ENCODE results near the gene AKNAD1.
A peak's percentile ranks its signal among the peaks of the same experiment; 100 is the strongest.
"Not testable (repeated sequence)": the region's sequence is repeated elsewhere in the genome, so short reads cannot be mapped to it uniquely, and the experiment has no call there.

AKNAD1 gene
- long read RNA-seq, donor 1, result 0 reads
- long read RNA-seq, donor 2, result 0 reads
- long read RNA-seq, donor 3, result 0 reads
- long read RNA-seq, donor 4, result 0 reads
- long read RNA-seq, donor 5, result 0 reads
- long read RNA-seq, donor 6, result 0 reads
- long read RNA-seq, donor 7, result 0 reads
- long read RNA-seq, donor 8, result 0 reads

DNA sequence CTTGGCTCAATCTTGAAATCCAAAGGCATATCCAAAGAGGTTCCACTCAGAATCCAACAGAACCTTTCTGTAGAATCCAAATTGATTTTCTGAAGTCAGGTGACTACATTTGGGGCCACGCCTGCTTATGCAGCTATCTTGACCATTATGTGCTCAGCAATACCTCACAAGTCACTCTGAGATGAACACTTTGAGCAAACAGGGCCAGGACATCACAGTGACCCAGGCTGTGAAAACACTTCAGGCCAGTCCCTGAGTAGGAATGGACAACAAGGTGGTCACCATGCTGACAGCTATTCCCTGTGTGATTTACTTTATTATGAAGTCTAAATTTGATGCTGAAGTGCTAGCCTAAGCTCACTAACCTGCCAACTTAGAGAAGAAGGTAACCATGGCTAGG is at the start of gene AKNAD1:
AKNAD1 (minus strand) TSS at position 101 of the 400 bp plus-strand sequence. CDS start 4,430 bp downstream, outside the sequence.
- no peak for DNase-seq

DNA sequence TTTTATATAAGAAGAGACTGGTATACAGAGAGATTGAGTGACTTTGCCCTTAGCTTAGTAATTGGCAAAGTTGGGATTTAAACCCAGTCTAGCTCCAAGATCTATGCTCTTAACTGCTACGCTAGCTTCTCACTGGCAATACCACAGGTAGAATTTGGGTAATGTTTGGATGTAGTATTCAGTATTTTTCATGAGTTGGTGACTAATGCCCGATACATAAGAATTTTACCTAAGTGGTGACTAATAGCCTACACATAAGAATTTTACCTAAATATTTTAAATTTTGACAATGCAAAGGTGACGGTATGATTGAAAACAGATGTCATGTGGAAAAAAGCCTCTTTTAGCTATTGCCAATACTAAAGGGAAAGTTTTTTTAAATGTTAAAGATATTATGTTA is 44.2 kb upstream of the AKNAD1 start:
- no peak for DNase-seq

DNA sequence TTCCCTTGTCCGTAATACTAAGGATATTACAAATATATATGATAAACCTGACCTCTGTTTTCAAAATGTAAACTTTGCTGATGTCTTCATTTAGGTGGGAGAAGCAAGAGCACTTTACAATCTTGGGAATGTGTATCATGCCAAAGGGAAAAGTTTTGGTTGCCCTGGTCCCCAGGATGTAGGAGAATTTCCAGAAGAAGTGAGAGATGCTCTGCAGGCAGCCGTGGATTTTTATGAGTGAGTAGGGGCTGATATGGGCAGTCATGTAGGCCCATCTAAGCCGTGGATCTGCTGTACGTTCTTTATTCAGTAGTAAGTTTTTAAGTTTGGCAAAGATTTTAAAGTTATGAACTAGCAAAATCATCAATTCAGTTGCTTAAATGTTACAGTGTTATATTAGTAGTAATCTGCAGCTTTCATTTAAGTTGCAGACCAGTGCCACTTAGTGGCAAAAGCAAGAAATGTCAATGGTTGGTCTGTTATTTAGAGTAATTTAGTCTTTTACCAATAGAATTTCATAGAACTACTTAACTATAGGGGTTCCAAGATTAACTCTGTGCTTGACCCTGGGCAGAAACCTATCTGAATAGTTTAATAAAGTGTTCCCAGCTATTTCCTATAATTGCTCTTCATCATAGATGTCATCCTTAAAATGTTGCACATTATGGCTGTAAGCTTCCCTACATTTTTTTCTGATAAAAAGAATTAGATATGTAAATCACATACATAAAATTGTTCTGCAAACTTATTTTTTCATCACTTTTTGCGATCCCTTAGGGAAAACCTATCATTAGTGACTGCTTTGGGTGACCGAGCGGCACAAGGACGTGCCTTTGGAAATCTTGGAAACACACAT is 41.2 kb upstream of the AKNAD1 start:
- peak; percentile 10 for DNase-seq

DNA sequence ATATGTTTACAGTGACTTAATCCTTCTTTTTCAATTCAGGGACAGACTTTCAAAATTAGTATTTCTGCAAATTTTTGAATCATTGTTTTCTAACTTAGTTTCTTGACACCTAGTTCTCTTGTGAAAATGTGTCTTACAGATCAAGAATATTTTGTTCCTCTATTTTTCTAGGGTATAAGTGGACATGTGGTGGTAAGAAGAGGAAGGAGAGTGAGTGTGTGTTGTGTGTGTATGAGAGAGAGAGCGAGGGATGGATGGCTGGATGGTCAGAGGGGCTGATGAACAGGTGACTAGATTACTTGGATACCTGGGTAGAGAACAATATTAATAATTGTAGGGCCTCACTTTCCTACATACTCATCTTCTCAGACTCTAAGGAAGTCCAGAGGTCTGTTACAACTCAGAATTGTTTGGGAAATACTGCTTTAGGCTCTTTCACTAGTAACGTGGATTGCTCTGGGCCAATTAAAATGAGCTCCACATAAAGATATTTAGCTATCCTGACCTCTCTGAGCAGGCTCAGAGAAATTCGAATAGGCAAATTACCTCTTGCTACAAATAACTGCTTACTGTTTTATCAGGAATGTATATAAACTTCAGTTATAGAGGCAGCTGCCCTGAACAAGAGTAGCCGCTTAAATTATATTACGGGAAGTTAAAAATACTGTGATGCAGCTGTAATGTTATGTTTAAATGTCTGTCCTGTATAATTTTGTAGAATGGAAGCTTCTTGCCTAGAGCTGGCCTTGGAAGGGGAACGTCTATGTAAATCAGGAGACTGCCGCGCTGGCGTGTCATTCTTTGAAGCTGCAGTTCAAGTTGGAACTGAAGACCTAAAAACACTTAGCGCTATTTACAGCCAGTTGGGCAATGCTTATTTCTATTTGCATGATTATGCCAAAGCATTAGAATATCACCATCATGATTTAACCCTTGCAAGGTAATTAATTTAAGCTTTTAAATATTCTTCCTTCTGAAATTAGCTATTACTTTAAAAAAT is 39.6 kb upstream of the AKNAD1 start:
- no peak for DNase-seq

DNA sequence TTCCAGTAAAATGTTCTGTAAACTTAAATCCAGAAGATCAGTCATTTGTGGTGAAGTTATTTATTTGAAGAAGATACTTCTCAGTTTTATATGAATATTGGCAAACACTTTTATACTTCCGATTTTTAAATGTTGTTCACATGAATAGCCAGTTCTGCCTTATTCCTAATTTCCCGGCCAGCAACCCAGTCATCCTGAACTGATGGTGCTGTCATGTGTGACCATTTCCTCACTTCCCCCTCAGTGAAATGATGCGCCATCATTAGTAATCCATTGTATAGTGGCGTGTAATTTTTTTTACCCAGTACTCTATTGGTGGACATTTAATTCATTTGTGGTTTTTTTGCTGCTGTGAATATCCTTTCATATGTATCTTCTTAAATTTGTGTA is 36.2 kb upstream of the AKNAD1 start:
- DNase-seq, result no peak

GRCh38 chr1:108892356-108893140 is 35.7 kb upstream of the AKNAD1 start:
- DNase-seq, result no peak

GRCh38 chr1:108889706-108890384 is 33.0 kb upstream of the AKNAD1 start:
- DNase-seq, result no peak

- not testable (repeated sequence) for DNase-seq
Observed at GRCh38 chr1:108889006-108889645, 32.2 kb upstream of the AKNAD1 start.

GRCh38 chr1:108886292-108886691 is 29.4 kb upstream of the AKNAD1 start:
- no peak for DNase-seq

GRCh38 chr1:108884968-108885367 is 28.1 kb upstream of the AKNAD1 start:
- no peak for DNase-seq

DNA sequence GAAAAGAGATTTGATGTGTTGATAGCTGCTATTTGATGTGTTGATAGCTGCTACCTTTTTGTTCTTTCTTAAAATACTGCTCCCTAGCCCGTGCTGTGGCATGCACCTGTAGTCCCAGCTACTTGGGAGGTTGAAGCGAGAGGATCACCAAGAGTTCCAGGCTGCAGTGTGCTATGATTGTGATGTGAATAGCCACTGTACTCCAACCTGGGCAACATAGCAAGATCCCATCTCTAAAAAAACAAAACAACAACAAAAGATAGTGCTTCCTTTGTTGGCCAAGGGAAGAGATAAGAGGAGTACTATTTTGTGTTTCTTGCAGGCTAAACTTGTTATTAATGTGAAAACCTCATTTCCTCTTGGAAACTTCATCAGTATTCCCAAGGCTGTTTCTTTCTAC is 25.9 kb upstream of the AKNAD1 start:
- DNase-seq, result no peak

GRCh38 chr1:108881369-108881768 is 24.5 kb upstream of the AKNAD1 start:
- DNase-seq, result no peak

GRCh38 chr1:108880850-108881249 is 24.0 kb upstream of the AKNAD1 start:
- DNase-seq, result no peak

DNA sequence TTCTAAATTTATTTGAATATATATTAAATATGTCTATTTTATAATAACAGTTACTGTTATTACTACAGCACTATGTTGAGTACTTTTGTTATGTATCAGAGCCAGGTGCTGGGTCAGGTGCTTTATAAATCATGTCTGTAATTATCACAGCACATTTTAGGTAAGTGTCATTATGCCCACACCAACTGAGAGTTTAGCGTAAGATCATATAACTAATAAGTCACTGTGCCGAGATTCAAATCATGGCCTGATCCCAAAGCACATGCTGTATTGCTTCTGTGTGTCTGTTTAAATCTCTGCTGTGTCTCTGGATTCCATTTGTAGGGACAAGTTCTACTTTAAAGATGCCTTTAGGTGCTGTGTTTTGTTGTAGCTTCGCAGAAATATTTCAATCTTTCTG is 21.8 kb upstream of the AKNAD1 start:
- DNase-seq, result no peak

DNA sequence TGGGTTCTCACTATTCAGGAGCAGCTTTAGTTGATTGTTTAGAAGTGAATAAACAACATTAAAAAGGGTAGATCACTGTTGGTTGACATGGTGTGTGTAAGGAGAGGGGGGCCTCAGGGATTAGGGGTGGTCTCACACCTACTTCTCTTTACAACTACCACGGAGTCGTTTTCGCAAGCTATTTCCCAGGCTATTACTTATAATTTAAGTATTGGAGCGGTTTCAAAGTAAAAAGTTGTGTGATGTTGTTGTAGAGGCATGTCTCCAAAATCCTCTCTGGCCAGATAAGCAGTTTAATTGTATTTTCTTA is 21.2 kb upstream of the AKNAD1 start:
- DNase-seq, result no peak

DNA sequence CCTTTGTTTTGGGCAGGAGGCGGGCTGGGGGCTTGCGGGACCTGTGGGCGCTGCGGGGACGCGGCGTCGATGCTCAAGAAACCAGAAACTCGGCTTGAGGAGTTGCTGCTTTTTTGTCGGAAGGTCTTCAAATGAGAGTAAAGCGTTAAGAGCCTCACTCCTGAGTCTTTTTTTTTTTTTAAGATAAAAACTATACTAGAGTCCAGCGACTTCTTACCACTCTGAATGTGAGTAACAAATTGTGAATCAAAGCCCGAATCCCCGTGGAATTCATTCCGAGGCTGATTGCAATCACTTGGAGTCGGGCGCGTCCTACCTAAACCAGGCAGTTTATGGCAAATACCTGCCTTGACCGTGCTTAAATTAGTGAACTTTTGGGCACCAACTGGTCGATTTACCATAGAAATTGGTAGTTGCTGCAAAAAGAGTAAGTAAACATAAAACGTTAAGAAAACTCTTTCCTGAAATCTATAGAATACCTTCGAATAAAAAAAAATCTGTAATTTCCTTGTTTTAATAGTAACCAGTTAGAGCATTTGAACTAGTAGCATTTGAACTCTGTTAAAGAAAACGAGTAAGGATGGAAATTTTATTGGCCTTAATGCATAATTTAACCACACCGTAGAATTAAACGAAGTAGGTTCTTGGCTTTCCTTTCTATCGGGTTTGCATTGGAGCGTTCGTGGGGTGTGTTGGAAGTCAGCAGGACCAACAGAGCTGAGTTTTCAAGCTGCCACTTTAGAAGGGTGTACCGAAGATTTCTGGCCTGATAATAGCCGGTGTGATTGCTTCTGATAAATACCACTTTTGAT is 20.7 kb upstream of the AKNAD1 start:
- DNase-seq, result peak; percentile 45

- DNase-seq, result no peak
Observed at GRCh38 chr1:108871050-108871724, 14.3 kb upstream of the AKNAD1 start.

DNA sequence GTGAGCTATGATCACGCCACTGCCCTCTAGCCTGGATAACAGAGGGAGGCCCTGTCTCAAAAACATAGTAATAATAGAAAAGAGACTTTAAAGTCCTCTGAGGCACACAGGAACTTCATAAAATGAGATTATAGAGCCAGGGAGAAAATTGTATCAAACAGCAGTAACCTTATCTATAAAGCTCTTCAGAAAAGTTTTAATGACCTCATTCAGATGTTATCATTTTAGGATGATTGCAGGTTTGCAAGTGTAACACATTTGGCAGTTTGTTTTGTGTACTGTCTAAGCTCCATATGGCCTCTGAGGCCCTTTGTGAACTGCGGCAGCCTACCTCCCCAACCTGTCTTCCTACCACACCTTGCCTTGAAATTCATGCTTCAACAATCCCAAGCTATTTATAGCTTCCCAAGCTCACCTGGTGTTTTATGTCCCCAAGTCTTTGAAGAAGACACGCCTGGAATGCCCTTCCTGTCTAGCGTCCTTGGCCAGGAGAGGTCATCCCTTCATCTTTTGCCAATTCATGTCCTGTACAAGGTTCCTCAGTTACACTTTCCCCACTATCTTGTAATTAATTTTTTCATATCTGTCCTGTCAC is 8.5 kb upstream of the AKNAD1 start:
- no peak for DNase-seq

- DNase-seq, result no peak
Observed at GRCh38 chr1:108863984-108864383, 7.1 kb upstream of the AKNAD1 start.
